Muscle of back (tissue), 11 donors: ENCODE measurements around the gene LEFTY2. TPM values are rescaled to one million over a fixed set of nuclear protein-coding genes. Genes with fewer than 3 reads are reported as not detected.
"Not testable (repeated sequence)": the region's sequence is repeated elsewhere in the genome, so short reads cannot be mapped to it uniquely, and the experiment has no call there.

Source experiments
- DNase-seq, 3 donors: peaks; one replicate each; pipeline versions ENCODE4 v3.0.0 to v3.0.0-alpha.2; 2013
- polyA plus RNA-seq, 10 donors: library from polyadenylated mRNA; unstranded; fragments of 120-200 nt; gene quantifications; one replicate each; pipeline ENCODE4 v1.2.1, GENCODE V29; 2013; ENCODE audit not compliant: insufficient read length in 10 of 10

The LEFTY2 gene
- polyA plus RNA-seq, 10 donors: 2.1 to 6.7 (median 3.6) TPM

GRCh38 chr1:225908013-225908640, 32.9 kb downstream of the LEFTY2 start:
- DNase-seq: no peak

- no peak for DNase-seq
Observed at GRCh38 chr1:225907341-225907740, 33.7 kb downstream of the LEFTY2 start.

GRCh38 chr1:225906467-225906866, 34.6 kb downstream of the LEFTY2 start:
- no peak for DNase-seq

- DNase-seq: no peak
Observed at GRCh38 chr1:225903623-225904022, 37.4 kb downstream of the LEFTY2 start.

- DNase-seq: no peak
Observed at GRCh38 chr1:225899044-225899925, 41.7 kb downstream of the LEFTY2 start.

GRCh38 chr1:225897595-225898514, 43.2 kb downstream of the LEFTY2 start:
- DNase-seq: no peak

- no peak for DNase-seq
Observed at GRCh38 chr1:225896937-225897549, 44.0 kb downstream of the LEFTY2 start.

- DNase-seq: no peak
Observed at GRCh38 chr1:225896494-225896893, 44.5 kb downstream of the LEFTY2 start.

- DNase-seq: no peak
Observed at GRCh38 chr1:225892307-225892706, 48.7 kb downstream of the LEFTY2 start.

- no peak for DNase-seq
Observed at GRCh38 chr1:225891229-225891972, 49.6 kb downstream of the LEFTY2 start.

- DNase-seq: no peak
Observed at GRCh38 chr1:225890346-225891228, 50.4 kb downstream of the LEFTY2 start.

GRCh38 chr1:225889743-225890142, 51.3 kb downstream of the LEFTY2 start:
- DNase-seq: no peak

- DNase-seq: peak in 1 of 3 donors; percentile 51
Observed at GRCh38 chr1:225888898-225889601, 52.0 kb downstream of the LEFTY2 start, which contains the start of gene LEFTY1. TSS of gene LEFTY1 (minus strand) at chr1:225889146. CDS start at chr1:225889066, 80 bp downstream.

- DNase-seq: no peak
Observed at GRCh38 chr1:225888289-225888897, 52.6 kb downstream of the LEFTY2 start.

- DNase-seq: not testable (repeated sequence)
Observed at GRCh38 chr1:225887554-225888288, 53.3 kb downstream of the LEFTY2 start.

GRCh38 chr1:225887030-225887314, 54.0 kb downstream of the LEFTY2 start:
- no peak for DNase-seq
